ENCODE data around the gene TEF. TPM values are rescaled to one million over a fixed set of nuclear protein-coding genes. Genes with fewer than 3 reads are reported as not detected.
A peak's percentile ranks its signal among the peaks of the same experiment; 100 is the strongest.

Gene TEF
- total RNA-seq, result 1 to 10 TPM; 1.4 to 2.0 TPM

DNA sequence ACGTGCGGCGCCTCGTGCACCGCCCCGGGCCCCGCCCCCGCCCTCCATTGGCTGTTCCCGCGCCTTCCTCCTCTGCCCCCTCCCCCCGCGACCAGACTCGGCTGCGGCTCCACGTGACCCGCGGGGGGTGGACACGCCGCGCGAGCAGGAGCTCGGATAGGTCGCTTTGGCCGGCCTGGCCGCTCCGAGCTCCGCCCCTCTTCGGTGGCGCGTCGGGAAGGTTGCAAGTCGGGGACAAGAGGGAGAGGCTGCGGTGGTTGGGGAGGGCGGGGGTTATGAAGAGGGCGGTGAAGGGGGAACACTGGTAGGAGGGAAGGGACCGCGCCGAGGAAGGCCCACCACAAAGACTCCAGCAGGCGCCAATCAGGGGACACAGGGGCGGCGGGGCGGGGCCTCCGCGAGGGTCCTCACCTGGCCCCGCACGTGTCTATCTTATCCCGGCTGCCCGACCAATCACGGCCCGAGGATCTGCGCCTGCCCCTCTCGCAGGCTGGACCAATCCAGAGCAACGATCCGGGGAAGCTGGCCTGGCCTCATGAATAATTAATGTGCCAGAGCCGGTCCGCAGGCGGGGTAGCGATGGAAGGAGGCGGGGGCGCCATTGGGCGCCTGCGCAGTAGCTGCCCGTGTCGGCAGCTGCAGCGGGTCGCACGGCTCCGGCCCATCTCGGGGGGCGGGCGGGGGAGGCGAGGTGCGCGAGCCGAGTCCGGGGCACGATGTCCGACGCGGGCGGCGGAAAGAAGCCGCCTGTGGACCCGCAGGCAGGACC, at the start of gene TEF:
TSS of gene TEF (plus strand) at position 614 of the 769 bp plus-strand sequence. CDS start at position 717, 103 bp downstream.
- Mint-ChIP-seq H3K27ac (peak within 1 kb of the TSS; percentile 92), H3K27me3 (peaks cover 5% of the 10 kb centered on the region), H3K36me3 (no peaks in the 10 kb centered on the region), H3K4me3 (peak within 1 kb of the TSS; percentile 78), H3K9me3 (ENCODE audit: low read depth) (no peaks in the 10 kb centered on the region), H3K4me1 (peaks cover 7% of the 10 kb centered on the region)
- CTCF ChIA-PET, result interaction anchor here (0.6 to 4.4 kb wide), 10 partner anchors 20 to 467 kb away, joined by 3 to 31 read pairs (median 3); partner anchors contain the start of genes ACO2, PHF5A and RANGAP1
- DNase-seq, result peak; percentile 99
- peak; percentile 93 for ATAC-seq

DNA sequence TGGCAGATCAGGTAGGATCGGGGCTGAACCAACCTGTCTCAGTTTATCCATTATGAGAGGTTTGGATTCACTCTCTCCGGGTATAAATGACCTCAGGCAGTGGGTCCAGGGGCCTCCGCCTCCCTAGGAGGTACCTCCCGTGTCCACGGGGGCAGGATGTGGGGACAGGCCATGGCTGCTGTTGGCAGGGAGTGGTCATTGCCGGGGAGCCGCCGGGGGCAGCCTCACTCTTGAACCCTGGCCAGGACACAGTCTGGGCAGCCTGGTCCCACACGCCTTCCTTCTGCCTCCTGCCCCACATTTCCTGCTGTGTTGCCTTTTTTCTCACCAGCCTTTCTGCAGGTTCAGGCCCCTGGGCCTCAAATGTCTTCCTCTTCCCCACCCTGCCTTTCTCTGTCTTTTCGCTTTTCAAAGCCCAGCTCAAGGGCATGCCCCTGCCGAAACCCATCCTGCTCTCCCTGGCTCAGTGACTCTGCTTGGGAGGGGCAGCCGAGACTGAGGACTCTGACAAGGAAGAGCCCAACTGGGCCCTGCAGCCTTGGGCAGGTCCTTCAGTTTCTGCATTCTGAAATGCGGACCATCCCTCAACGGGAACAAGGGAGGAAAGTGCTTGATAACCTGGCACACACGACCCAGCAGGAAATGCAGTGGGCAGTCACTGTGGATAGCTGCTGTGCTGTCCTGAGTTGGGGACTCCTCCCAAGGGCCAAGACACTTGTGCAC, 49.4 kb upstream of the TEF start:
- DNase-seq, result no peak
- Mint-ChIP-seq H3K4me1 (peaks cover 3% of the 10 kb centered on the region), H3K27me3 (no peaks in the 10 kb centered on the region), H3K9me3 (ENCODE audit: low read depth) (no peaks in the 10 kb centered on the region), H3K36me3 (peaks cover 10% of the 10 kb centered on the region), H3K27ac (no peak overlapping the region), H3K4me3 (no peak overlapping the region)
- CTCF ChIA-PET, result interaction anchor here (1.2 kb wide), 1 partner anchor 95 kb away, joined by 4 read pairs; no protein-coding TSS in a partner anchor
- no peak for ATAC-seq

GRCh38 chr22:41333806-41334205, 47.9 kb upstream of the TEF start:
- CTCF ChIA-PET, result interaction anchor here (0.7 to 1.2 kb wide), 2 partner anchors 96 to 193 kb away, joined by 3 to 4 read pairs; no protein-coding TSS in a partner anchor
- no peaks in the 10 kb centered on the region for H3K27me3 Mint-ChIP-seq
- no peak overlapping the region for H3K27ac Mint-ChIP-seq
- ATAC-seq, result no peak
- no peaks in the 10 kb centered on the region for H3K9me3 Mint-ChIP-seq (ENCODE audit: low read depth)
- peaks cover 4% of the 10 kb centered on the region for H3K4me1 Mint-ChIP-seq
- peaks cover 7% of the 10 kb centered on the region for H3K36me3 Mint-ChIP-seq
- H3K4me3 Mint-ChIP-seq, result no peak overlapping the region
- no peak for DNase-seq

- Mint-ChIP-seq H3K9me3 (ENCODE audit: low read depth) (no peaks in the 10 kb centered on the region), H3K4me1 (peaks cover 4% of the 10 kb centered on the region), H3K27ac (no peak overlapping the region), H3K36me3 (peaks cover 7% of the 10 kb centered on the region), H3K4me3 (no peak overlapping the region), H3K27me3 (no peaks in the 10 kb centered on the region)
- DNase-seq (no peak), ATAC-seq (no peak)
- CTCF ChIA-PET, result interaction anchor here (0.7 kb wide), 1 partner anchor 193 kb away, joined by 3 read pairs; no protein-coding TSS in a partner anchor
These were observed 47.5 kb upstream of the TEF start for GRCh38 chr22:41334215-41334614.

DNA sequence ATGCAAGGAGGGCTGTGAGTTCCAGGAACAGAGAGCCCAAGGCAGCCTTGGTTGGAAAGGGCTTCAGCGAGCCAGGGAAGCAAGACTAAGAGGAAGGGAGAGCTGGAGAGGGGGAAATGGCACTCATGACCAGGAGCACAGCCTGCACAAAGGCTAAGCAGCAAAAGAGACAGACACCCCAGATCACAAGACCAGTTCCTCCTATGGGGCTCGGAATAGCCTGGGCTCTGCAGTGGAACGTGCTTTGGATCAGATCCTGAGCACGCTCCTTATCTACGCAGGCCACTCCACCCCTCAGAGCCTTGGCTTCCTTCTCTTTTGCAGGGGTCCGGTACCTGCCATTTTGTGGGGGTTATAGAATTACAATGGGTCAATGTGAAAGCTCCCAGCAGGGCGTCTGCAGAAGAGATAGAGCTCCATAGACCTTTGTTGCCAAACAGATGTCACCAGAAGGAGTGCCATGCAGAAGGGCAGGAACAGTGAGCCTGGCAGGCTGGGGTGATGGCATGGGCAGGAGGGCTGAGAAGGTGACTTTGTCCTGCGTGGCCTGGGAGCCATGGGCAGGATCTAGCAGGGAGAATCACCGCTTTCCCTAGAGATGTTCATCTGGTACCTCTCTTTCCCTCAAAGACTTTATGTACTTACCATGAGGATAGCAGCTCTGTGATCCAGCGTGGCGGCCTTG, 46.6 kb upstream of the TEF start:
- Mint-ChIP-seq H3K36me3 (peaks cover 7% of the 10 kb centered on the region), H3K27me3 (no peaks in the 10 kb centered on the region), H3K27ac (no peak overlapping the region), H3K4me3 (no peak overlapping the region), H3K9me3 (ENCODE audit: low read depth) (no peaks in the 10 kb centered on the region), H3K4me1 (peaks cover 4% of the 10 kb centered on the region)
- DNase-seq (no peak), ATAC-seq (no peak)
- CTCF ChIA-PET, result no interaction called here

DNA sequence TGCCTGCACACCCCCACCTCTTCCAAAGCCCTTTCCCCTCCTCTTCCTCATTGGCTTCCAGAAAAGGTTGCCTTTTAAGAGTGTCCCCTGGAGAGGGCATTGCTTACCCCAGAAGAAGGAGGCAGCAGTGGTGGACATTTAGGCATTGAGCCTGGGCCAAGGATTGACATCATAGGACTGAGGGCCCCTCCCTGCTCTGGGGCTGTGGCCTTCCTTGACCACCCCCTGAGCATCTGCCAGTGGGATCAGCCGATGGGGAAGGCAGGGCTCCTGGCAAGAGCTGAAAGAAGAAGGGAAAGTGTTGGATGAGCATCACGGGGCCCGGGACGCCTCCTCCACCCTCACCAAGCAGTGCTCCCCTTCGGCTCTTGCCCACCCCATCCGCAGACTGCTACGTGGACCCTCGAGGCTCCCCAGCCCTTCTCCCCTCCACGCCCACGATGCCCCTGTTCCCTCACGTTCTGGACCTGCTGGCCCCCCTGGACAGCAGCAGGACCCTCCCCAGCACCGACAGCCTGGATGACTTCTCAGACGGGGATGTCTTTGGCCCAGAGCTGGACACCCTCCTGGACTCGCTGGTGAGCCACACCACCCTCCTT, 43.0 kb upstream of the TEF start:
- peaks cover 20% of the 10 kb centered on the region for H3K4me1 Mint-ChIP-seq
- no peaks in the 10 kb centered on the region for H3K36me3 Mint-ChIP-seq
- no peak overlapping the region for H3K4me3 Mint-ChIP-seq
- CTCF ChIA-PET, result no interaction called here
- DNase-seq, result no peak
- no peaks in the 10 kb centered on the region for H3K27me3 Mint-ChIP-seq
- H3K27ac Mint-ChIP-seq, result no peak overlapping the region
- no peaks in the 10 kb centered on the region for H3K9me3 Mint-ChIP-seq (ENCODE audit: low read depth)
- ATAC-seq, result no peak

DNA sequence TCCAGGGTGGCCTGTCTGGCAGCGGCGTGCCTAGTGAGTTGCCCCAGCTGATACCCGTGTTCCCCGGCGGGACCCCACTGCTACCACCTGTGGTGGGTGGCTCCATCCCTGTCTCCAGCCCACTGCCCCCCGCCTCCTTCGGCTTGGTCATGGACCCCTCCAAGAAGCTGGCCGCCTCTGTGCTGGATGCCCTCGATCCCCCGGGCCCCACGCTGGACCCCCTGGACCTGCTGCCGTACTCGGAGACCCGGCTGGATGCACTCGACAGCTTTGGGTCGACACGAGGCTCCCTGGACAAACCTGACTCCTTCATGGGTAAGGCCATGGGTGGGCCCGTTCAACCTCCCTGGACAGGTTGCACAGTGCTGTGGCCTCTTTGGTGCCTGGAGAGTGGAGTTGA, 41.9 kb upstream of the TEF start:
- Mint-ChIP-seq H3K27me3 (no peaks in the 10 kb centered on the region), H3K27ac (no peak overlapping the region), H3K9me3 (ENCODE audit: low read depth) (no peaks in the 10 kb centered on the region), H3K4me3 (no peak overlapping the region), H3K36me3 (peaks cover 6% of the 10 kb centered on the region), H3K4me1 (peaks cover 20% of the 10 kb centered on the region)
- CTCF ChIA-PET, result no interaction called here
- no peak for ATAC-seq
- DNase-seq, result no peak

GRCh38 chr22:41340357-41340756, 41.4 kb upstream of the TEF start:
- ATAC-seq (no peak), DNase-seq (no peak)
- H3K9me3 Mint-ChIP-seq (ENCODE audit: low read depth), result no peaks in the 10 kb centered on the region
- H3K27me3 Mint-ChIP-seq, result no peaks in the 10 kb centered on the region
- CTCF ChIA-PET, result no interaction called here
- H3K27ac Mint-ChIP-seq, result no peak overlapping the region
- no peak overlapping the region for H3K4me3 Mint-ChIP-seq
- H3K4me1 Mint-ChIP-seq, result peaks cover 20% of the 10 kb centered on the region
- peaks cover 6% of the 10 kb centered on the region for H3K36me3 Mint-ChIP-seq

DNA sequence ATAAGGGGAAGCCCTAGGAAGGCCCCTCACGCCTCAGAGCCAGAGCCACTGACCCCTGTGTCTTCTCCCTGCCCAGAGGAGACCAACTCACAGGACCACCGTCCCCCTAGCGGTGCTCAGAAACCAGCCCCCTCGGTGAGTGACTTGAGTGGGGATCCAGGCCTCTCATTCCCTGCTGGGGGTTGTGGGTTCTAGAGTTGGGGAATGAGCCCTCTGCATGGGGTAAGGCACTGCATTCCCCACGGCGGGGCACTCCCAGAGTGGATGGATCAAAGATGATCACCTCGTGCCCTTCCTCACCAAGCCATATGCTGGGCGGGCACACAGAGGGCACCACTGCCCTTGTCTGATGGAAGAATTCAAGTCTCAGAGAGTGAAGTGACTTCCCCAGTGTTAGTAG, 40.7 kb upstream of the TEF start:
- H3K27ac Mint-ChIP-seq, result no peak overlapping the region
- DNase-seq, result no peak
- H3K4me3 Mint-ChIP-seq, result no peak overlapping the region
- H3K4me1 Mint-ChIP-seq, result peaks cover 20% of the 10 kb centered on the region
- no peaks in the 10 kb centered on the region for H3K9me3 Mint-ChIP-seq (ENCODE audit: low read depth)
- no peak for ATAC-seq
- CTCF ChIA-PET, result no interaction called here
- H3K36me3 Mint-ChIP-seq, result peaks cover 6% of the 10 kb centered on the region
- H3K27me3 Mint-ChIP-seq, result no peaks in the 10 kb centered on the region

- no peaks in the 10 kb centered on the region for H3K27me3 Mint-ChIP-seq
- peaks cover 6% of the 10 kb centered on the region for H3K36me3 Mint-ChIP-seq
- no peaks in the 10 kb centered on the region for H3K9me3 Mint-ChIP-seq (ENCODE audit: low read depth)
- peak; percentile 78 for ATAC-seq
- H3K27ac Mint-ChIP-seq, result peak overlapping the region; percentile 61
- no peak overlapping the region for H3K4me3 Mint-ChIP-seq
- H3K4me1 Mint-ChIP-seq, result peaks cover 20% of the 10 kb centered on the region
- peak; percentile 53 for DNase-seq
- CTCF ChIA-PET, result no interaction called here
These were observed 39.8 kb upstream of the TEF start for GRCh38 chr22:41341990-41342389.

DNA sequence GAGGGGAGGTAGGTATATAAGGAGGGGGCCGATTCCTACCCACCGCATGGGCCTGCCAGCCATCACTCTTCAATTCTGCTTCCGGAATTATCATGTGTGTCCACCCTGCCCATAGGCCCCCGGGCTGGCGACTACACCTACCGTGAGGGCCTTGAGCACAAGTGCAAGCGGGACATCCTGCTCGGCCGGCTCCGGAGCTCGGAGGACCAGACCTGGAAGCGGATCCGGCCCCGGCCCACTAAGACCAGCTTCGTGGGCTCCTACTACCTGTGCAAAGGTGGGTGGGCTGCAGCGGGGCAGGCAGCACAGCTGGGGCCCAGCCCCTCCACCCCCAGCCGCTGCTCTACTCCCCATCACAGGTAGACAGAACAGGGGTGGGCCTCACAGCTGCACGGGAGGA, 38.4 kb upstream of the TEF start:
- Mint-ChIP-seq H3K27ac (no peak overlapping the region), H3K27me3 (no peaks in the 10 kb centered on the region), H3K36me3 (peaks cover 6% of the 10 kb centered on the region), H3K4me3 (no peak overlapping the region), H3K9me3 (ENCODE audit: low read depth) (no peaks in the 10 kb centered on the region), H3K4me1 (peaks cover 16% of the 10 kb centered on the region)
- CTCF ChIA-PET, result interaction anchor here (1.4 kb wide), 1 partner anchor 26 kb away, joined by 3 read pairs; no protein-coding TSS in a partner anchor
- DNase-seq, result no peak
- no peak for ATAC-seq

DNA sequence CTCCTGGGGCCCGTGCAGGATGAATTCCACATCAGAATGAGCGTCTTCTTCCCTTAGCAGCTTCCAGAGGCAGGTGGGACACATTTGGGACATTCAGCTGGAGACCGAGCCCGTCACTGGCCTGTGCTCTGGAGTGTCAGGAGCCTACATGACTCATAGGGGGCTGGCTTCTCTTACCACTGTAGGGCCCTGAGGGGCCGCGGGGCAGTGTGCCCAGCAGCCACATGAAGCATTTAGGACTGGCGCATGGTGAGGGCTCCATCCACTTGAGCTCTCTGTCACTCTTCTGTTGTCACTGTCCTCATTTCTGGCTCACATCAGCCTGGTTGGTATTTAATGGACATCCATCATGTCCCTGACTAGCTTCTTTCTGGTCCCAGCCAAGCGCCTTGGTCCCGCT, 38.0 kb upstream of the TEF start:
- no peaks in the 10 kb centered on the region for H3K27me3 Mint-ChIP-seq
- H3K4me3 Mint-ChIP-seq, result no peak overlapping the region
- CTCF ChIA-PET, result interaction anchor here (1.4 kb wide), 1 partner anchor 25 kb away, joined by 3 read pairs; no protein-coding TSS in a partner anchor
- H3K27ac Mint-ChIP-seq, result no peak overlapping the region
- DNase-seq (no peak), ATAC-seq (no peak)
- no peaks in the 10 kb centered on the region for H3K9me3 Mint-ChIP-seq (ENCODE audit: low read depth)
- peaks cover 16% of the 10 kb centered on the region for H3K4me1 Mint-ChIP-seq
- peaks cover 6% of the 10 kb centered on the region for H3K36me3 Mint-ChIP-seq

GRCh38 chr22:41344189-41344788, 37.5 kb upstream of the TEF start:
- H3K27me3 Mint-ChIP-seq, result no peaks in the 10 kb centered on the region
- no peak overlapping the region for H3K27ac Mint-ChIP-seq
- CTCF ChIA-PET, result interaction anchor here (1.4 kb wide), 1 partner anchor 25 kb away, joined by 3 read pairs; no protein-coding TSS in a partner anchor
- no peak for DNase-seq
- H3K36me3 Mint-ChIP-seq, result peaks cover 6% of the 10 kb centered on the region
- no peak for ATAC-seq
- H3K4me3 Mint-ChIP-seq, result no peak overlapping the region
- H3K4me1 Mint-ChIP-seq, result peaks cover 16% of the 10 kb centered on the region
- H3K9me3 Mint-ChIP-seq (ENCODE audit: low read depth), result no peaks in the 10 kb centered on the region

Measured in activated CD8-positive, alpha-beta memory T cell treated with anti-CD3 and anti-CD28 coated beads, Interleukin-2, amount 10 ng/mL, durations not matched to agents 7 days and 5 days (primary cell).